Adrenal gland (tissue), 5 donors: ENCODE measurements around the gene DIS3L.

ENCODE experiments used
- CTCF ChIP-seq, 6 experiments: fragments of 450-650 bp in 4 of 6; fragments of 200-600 bp in 2 of 6; sonication (generic) in 1 of 6; IDR thresholded peaks; 1 replicate in 5 of 6; 2 replicates in 1 of 6; pipeline versions ENCODE4 v1.5.1 to v1.8.0; 2016 to 2021; ENCODE audit warnings: antibody characterized with exemption in 6 of 6, mild to moderate bottlenecking in 2 of 6, moderate library complexity in 1 of 6
- POLR2A ChIP-seq, 2 donors: fragments of 450-650 bp; IDR thresholded peaks; one replicate each; pipeline ENCODE4 v1.6.1; 2017; ENCODE audit warnings: antibody characterized with exemption in 2 of 2, mild to moderate bottlenecking in 2 of 2, moderate library complexity in 1 of 2
- donor health status: DM: no; HTN: no; CAD: no.

DNA sequence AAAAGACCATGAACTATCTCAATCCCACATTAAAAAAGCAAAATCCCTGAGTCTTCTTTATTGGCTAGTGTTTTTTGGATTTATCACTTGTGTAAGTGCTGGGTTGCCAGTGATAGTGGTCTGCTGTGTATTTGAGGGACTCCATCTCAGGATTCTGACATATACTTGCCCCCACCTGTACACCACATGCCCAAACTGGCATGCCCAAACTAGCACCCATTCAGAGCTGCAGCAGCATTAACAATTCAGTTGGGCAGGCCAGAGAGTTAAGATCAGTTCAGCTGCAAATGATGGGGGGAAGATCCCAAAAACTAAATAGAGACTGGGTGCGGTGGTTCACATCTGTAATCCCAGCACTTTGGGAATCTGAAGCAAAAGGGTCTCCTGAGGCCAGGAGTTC, 69.4 kb downstream of the DIS3L start:
- no peak for TF ChIP-seq POLR2A (IDR thresholded peaks at IDR 0.05)
- no peak for TF ChIP-seq CTCF (IDR thresholded peaks at IDR 0.05)
